H9 (cell line): ENCODE results near the gene VTA1. TPM values are rescaled to one million over a fixed set of nuclear protein-coding genes. Genes with fewer than 3 reads are reported as not detected.

Source experiments
- DNase-seq: peaks from one replicate; pipeline ENCODE4 v3.0.0-alpha.2; 2017
- H2AFZ ChIP-seq: one replicate; pipeline ENCODE4 v1.6.1; 2013; ENCODE audit warnings: mild to moderate bottlenecking, low read length, control low read depth, moderate library complexity
- H2AK5ac ChIP-seq: 2 replicates; pipeline ENCODE4 v1.6.1; 2013; ENCODE audit warnings: low read length, control low read depth, mixed read lengths; ENCODE audit not compliant: insufficient read length
- H2BK120ac ChIP-seq: one replicate; pipeline ENCODE4 v1.6.1; 2013; ENCODE audit warnings: low read depth, mild to moderate bottlenecking, low read length, control low read depth, inconsistent platforms; ENCODE audit not compliant: poor library complexity, severe bottlenecking
- H2BK12ac ChIP-seq: 2 replicates; pipeline ENCODE4 v1.6.1; 2013; ENCODE audit warnings: low read length, control low read depth, mixed read lengths, low read depth; ENCODE audit not compliant: insufficient read length
- H2BK15ac ChIP-seq: 2 replicates; pipeline ENCODE4 v1.6.1; 2013; ENCODE audit warnings: low read depth, low read length, control low read depth
- H2BK20ac ChIP-seq: one replicate; pipeline ENCODE4 v1.6.1; 2013; ENCODE audit warnings: low read depth, mild to moderate bottlenecking, low read length, control low read depth, inconsistent platforms; ENCODE audit not compliant: poor library complexity, severe bottlenecking
- H2BK5ac ChIP-seq: 2 replicates; pipeline ENCODE4 v1.6.1; 2013; ENCODE audit warnings: low read length, control low read depth, mixed read lengths; ENCODE audit not compliant: insufficient read length
- H3K14ac ChIP-seq: 2 replicates; pipeline ENCODE4 v1.6.1; 2013; ENCODE audit warnings: low read length, control low read depth; ENCODE audit not compliant: insufficient read depth
- H3K18ac ChIP-seq: 2 replicates; pipeline ENCODE4 v1.6.1; 2013; ENCODE audit warnings: low read depth, mild to moderate bottlenecking, mixed read lengths, low read length, control low read depth; ENCODE audit not compliant: insufficient read length
- H3K23ac ChIP-seq: 2 replicates; pipeline ENCODE4 v1.6.1; 2013; ENCODE audit warnings: low read length, control low read depth, mixed read lengths, low read depth; ENCODE audit not compliant: insufficient read length
- H3K23me2 ChIP-seq: 2 replicates; pipeline ENCODE4 v1.6.1; 2013; ENCODE audit warnings: low read depth, mild to moderate bottlenecking, mixed read lengths, low read length, control low read depth; ENCODE audit not compliant: insufficient read length, poor library complexity, severe bottlenecking
- H3K27ac ChIP-seq: 2 replicates; pipeline ENCODE4 v1.5.1; 2013; ENCODE audit warnings: low read length, control low read depth, mixed read lengths, low read depth; ENCODE audit not compliant: insufficient read length
- H3K27me3 ChIP-seq: 2 replicates; pipeline ENCODE4 v1.6.1; 2013; ENCODE audit warnings: low read length, control low read depth, inconsistent platforms; ENCODE audit not compliant: insufficient read depth
- H3K4ac ChIP-seq: 2 replicates; pipeline ENCODE4 v1.6.1; 2013; ENCODE audit warnings: low read depth, mild to moderate bottlenecking, control low read depth, inconsistent platforms, low read length, moderate library complexity
- H3K4me1 ChIP-seq: 2 replicates; pipeline ENCODE4 v1.6.1; 2013; ENCODE audit warnings: low read length, control low read depth, inconsistent platforms; ENCODE audit not compliant: insufficient read depth
- H3K4me2 ChIP-seq: 2 replicates; pipeline ENCODE4 v1.6.1; 2013; ENCODE audit warnings: low read length, control low read depth, mixed read lengths; ENCODE audit not compliant: insufficient read length, insufficient read depth
- H3K56ac ChIP-seq: 2 replicates; pipeline ENCODE4 v1.6.1; 2013; ENCODE audit warnings: low read depth, mild to moderate bottlenecking, mixed read lengths, low read length, control low read depth; ENCODE audit not compliant: insufficient read length
- H3K79me1 ChIP-seq: 2 replicates; pipeline ENCODE4 v1.6.1; 2013; ENCODE audit warnings: low read depth, mild to moderate bottlenecking, moderate library complexity, low read length, control low read depth, inconsistent platforms; ENCODE audit not compliant: insufficient read depth, poor library complexity, severe bottlenecking
- H3K79me2 ChIP-seq: 2 replicates; pipeline ENCODE4 v1.6.1; 2013; ENCODE audit warnings: low read length, control low read depth, inconsistent platforms; ENCODE audit not compliant: insufficient read depth
- H3K9ac ChIP-seq: 2 replicates; pipeline ENCODE4 v1.6.1; 2013; ENCODE audit warnings: low read length, control low read depth, mixed read lengths; ENCODE audit not compliant: insufficient read length; ENCODE audit errors: extremely low read depth
- H3K9me3 ChIP-seq: one replicate; pipeline ENCODE4 v1.6.1; 2013; ENCODE audit warnings: low read depth, low read length, inconsistent platforms; ENCODE audit not compliant: control insufficient read depth
- H3T11ph ChIP-seq: one replicate; pipeline ENCODE4 v1.6.1; 2013; ENCODE audit warnings: mild to moderate bottlenecking, low read length, control low read depth, inconsistent platforms
- H4K20me1 ChIP-seq: one replicate; pipeline ENCODE4 v1.6.1; 2013; ENCODE audit not compliant: control insufficient read depth, insufficient read length, insufficient read depth
- H4K5ac ChIP-seq: 2 replicates; pipeline ENCODE4 v1.6.1; 2013; ENCODE audit warnings: low read depth, mild to moderate bottlenecking, mixed read lengths, low read length, control low read depth; ENCODE audit not compliant: insufficient read length
- H4K8ac ChIP-seq: replicated peaks from 2 replicates; pipeline ENCODE4 v1.6.1; 2013; ENCODE audit warnings: low read length, control low read depth, mixed read lengths, low read depth; ENCODE audit not compliant: insufficient read length
- H4K91ac ChIP-seq: 2 replicates; pipeline ENCODE4 v1.6.1; 2013; ENCODE audit warnings: low read depth, mild to moderate bottlenecking, moderate library complexity, mixed read lengths, low read length, control low read depth; ENCODE audit not compliant: insufficient read length
- H3K27ac Mint-ChIP-seq, 3 experiments: 2 replicates in 2 of 3; 3 replicates in 1 of 3; pipeline ENCODE4 v1.8.0; 2020 to 2021; ENCODE audit warnings: mixed read lengths in 3 of 3, mild to moderate bottlenecking in 1 of 3, moderate library complexity in 1 of 3
- H3K27me3 Mint-ChIP-seq: 2 replicates; pipeline ENCODE4 v1.8.0; 2021; ENCODE audit warnings: low read depth, mild to moderate bottlenecking, moderate library complexity, mixed read lengths
- H3K36me3 Mint-ChIP-seq, 3 experiments: 2 replicates in 2 of 3; 3 replicates in 1 of 3; pipeline ENCODE4 v1.8.0; 2020 to 2021; ENCODE audit warnings: low read depth in 3 of 3, mixed read lengths in 3 of 3; ENCODE audit not compliant: insufficient read depth in 1 of 3
- H3K4me1 Mint-ChIP-seq, 2 experiments: 2 replicates each; pipeline ENCODE4 v1.8.0; 2020; ENCODE audit warnings: mixed read lengths in 2 of 2
- H3K4me3 Mint-ChIP-seq, 2 experiments: 2 replicates in 1 of 2; 3 replicates in 1 of 2; pipeline ENCODE4 v1.8.0; 2020 to 2021; ENCODE audit warnings: mild to moderate bottlenecking in 2 of 2, mixed read lengths in 2 of 2, moderate library complexity in 1 of 2
- H3K9me3 Mint-ChIP-seq, 2 experiments: 2 replicates in 1 of 2; 3 replicates in 1 of 2; pipeline ENCODE4 v1.8.0; 2020; ENCODE audit warnings: mild to moderate bottlenecking in 2 of 2, mixed read lengths in 2 of 2, moderate library complexity in 1 of 2
- WGBS: extraction: QIAGEN DNeasy Blood & Tissue Kit; methylation state at CpG from one replicate; pipeline ENCODE4 v1.1.7; 2013; ENCODE audit warnings: missing lambda C conversion rate, low lambda C conversion rate, mixed read lengths; ENCODE audit not compliant: insufficient read length; ENCODE audit errors: extremely low coverage; 5-methylcytosine and 5-hydroxymethylcytosine counted together
- total RNA-seq: library from RNA; stranded (reverse); gene quantifications from 2 replicates; pipeline ENCODE4 v1.2.1, GENCODE V29; 2021
- TF ChIP-seq, protein P1 (sequence below): fragments of 200-600 bp; sonication (generic); conservative IDR thresholded peaks from 3 replicates; pipeline ENCODE4 v1.8.0; 2021; ENCODE audit warnings: antibody characterized with exemption, mild to moderate bottlenecking

VTA1 gene
- total RNA-seq, 1 experiment from 2014 or later, result 63.1 TPM

- H3K14ac ChIP-seq, result no peak overlapping the region
- H4K91ac ChIP-seq, result no peak overlapping the region
- no peak overlapping the region for H3K4me2 ChIP-seq
- H3T11ph ChIP-seq, result no peak overlapping the region
- H3K23me2 ChIP-seq, result no peaks in the 10 kb centered on the region
- Mint-ChIP-seq H3K36me3 (no peaks in the 10 kb centered on the region), H3K4me3 (no peak overlapping the region), H3K27ac (no peak overlapping the region), H3K9me3 (no peaks in the 10 kb centered on the region), H3K4me1 (peaks cover 5 to 6% of the 10 kb centered on the region in 2 experiments), H3K27me3 (no peaks in the 10 kb centered on the region)
- H2BK15ac ChIP-seq, result no peak overlapping the region
- H4K20me1 ChIP-seq, result no peaks in the 10 kb centered on the region
- no peak overlapping the region for H2AK5ac ChIP-seq
- DNase-seq, result no peak
- no peak overlapping the region for H2AFZ ChIP-seq
- H2BK5ac ChIP-seq, result no peak overlapping the region
- no peak overlapping the region for H3K9ac ChIP-seq
- H3K4me1 ChIP-seq, result no peaks in the 10 kb centered on the region
- no peak overlapping the region for H2BK20ac ChIP-seq
- H3K56ac ChIP-seq, result no peak overlapping the region
- no peaks in the 10 kb centered on the region for H3K27me3 ChIP-seq
- no peaks in the 10 kb centered on the region; the same call in 1 of the 2 replicates for H3K79me2 ChIP-seq
- H4K8ac ChIP-seq, result no peak overlapping the region
- TF ChIP-seq, protein P1, sequence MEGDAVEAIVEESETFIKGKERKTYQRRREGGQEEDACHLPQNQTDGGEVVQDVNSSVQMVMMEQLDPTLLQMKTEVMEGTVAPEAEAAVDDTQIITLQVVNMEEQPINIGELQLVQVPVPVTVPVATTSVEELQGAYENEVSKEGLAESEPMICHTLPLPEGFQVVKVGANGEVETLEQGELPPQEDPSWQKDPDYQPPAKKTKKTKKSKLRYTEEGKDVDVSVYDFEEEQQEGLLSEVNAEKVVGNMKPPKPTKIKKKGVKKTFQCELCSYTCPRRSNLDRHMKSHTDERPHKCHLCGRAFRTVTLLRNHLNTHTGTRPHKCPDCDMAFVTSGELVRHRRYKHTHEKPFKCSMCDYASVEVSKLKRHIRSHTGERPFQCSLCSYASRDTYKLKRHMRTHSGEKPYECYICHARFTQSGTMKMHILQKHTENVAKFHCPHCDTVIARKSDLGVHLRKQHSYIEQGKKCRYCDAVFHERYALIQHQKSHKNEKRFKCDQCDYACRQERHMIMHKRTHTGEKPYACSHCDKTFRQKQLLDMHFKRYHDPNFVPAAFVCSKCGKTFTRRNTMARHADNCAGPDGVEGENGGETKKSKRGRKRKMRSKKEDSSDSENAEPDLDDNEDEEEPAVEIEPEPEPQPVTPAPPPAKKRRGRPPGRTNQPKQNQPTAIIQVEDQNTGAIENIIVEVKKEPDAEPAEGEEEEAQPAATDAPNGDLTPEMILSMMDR, result no peak
- no peak overlapping the region for H4K5ac ChIP-seq
- no peak overlapping the region for H2BK12ac ChIP-seq
- H3K4ac ChIP-seq, result no peak overlapping the region
- H3K9me3 ChIP-seq, result no peaks in the 10 kb centered on the region
- H3K79me1 ChIP-seq, result no peaks in the 10 kb centered on the region
- no peak overlapping the region for H2BK120ac ChIP-seq
- no peak overlapping the region for H3K23ac ChIP-seq
- WGBS, result no CpG with 5 or more reads among the region's 1 CpG
- no peak overlapping the region for H3K27ac ChIP-seq
- no peak overlapping the region for H3K18ac ChIP-seq
These were observed 16.2 kb upstream of the VTA1 start for GRCh38 chr6:142130814-142131213.
